Measurements from ENCODE around the gene AAMP. TPM values are rescaled to one million over a fixed set of nuclear protein-coding genes. Genes with fewer than 3 reads are reported as not detected.
A peak's percentile ranks its signal among the peaks of the same experiment; 100 is the strongest.

AAMP gene
- total and polyA plus RNA-seq, 12 donors = 54.8 to 314 (median 110) TPM

- Histone ChIP-seq H3K27me3 (no peaks in the 10 kb centered on the region), H3K4me3 (no peak overlapping the region), H3K9me3 (replicated peaks in 1 of 3) (no peaks in the 10 kb centered on the region), H3K4me1 (replicated peaks in 1 of 2) (peaks cover 0 to 20% of the 10 kb centered on the region in 2 donors), H3K27ac (no peak overlapping the region), H3K36me3 (replicated peaks in 1 of 2) (peaks cover 0 to 48% of the 10 kb centered on the region in 2 donors)
- intact Hi-C loops (cut with DNase I) = loop anchor here in 1 of 2 donors (5.0 kb wide), 1 partner anchor 77 kb away; no protein-coding TSS in a partner anchor
- no peak for TF ChIP-seq CTCF (IDR thresholded peaks at IDR 0.05)
- no peak for TF ChIP-seq POLR2A (IDR thresholded peaks at IDR 0.05)
- WGBS, 4 donors = 80 to 86% (median 83%) methylated on average over 16 to 17 of the region's 17 CpGs
- no peak for DNase-seq
These were observed 5.9 kb downstream of the AAMP start for GRCh38 chr2:218263817-218264641.

DNA sequence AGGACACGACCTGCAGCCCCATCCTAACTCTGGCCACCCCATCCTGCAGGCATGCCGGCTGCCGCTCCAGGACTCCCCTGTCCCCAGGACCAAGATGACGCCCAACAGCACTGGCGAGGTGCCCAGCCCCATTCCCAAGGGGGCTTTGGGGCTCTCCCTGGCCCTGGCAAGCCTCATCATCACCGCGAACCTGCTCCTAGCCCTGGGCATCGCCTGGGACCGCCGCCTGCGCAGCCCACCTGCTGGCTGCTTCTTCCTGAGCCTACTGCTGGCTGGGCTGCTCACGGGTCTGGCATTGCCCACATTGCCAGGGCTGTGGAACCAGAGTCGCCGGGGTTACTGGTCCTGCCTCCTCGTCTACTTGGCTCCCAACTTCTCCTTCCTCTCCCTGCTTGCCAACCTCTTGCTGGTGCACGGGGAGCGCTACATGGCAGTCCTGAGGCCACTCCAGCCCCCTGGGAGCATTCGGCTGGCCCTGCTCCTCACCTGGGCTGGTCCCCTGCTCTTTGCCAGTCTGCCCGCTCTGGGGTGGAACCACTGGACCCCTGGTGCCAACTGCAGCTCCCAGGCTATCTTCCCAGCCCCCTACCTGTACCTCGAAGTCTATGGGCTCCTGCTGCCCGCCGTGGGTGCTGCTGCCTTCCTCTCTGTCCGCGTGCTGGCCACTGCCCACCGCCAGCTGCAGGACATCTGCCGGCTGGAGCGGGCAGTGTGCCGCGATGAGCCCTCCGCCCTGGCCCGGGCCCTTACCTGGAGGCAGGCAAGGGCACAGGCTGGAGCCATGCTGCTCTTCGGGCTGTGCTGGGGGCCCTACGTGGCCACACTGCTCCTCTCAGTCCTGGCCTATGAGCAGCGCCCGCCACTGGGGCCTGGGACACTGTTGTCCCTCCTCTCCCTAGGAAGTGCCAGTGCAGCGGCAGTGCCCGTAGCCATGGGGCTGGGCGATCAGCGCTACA lies 7.0 kb downstream of the AAMP start:
- no peak for TF ChIP-seq CTCF (IDR thresholded peaks at IDR 0.05)
- TF ChIP-seq POLR2A (IDR thresholded peaks at IDR 0.05) = no peak
- peaks cover 0 to 48% of the 10 kb centered on the region in 2 donors for H3K36me3 ChIP-seq (replicated peaks in 1 of 2)
- H3K27me3 ChIP-seq = no peaks in the 10 kb centered on the region
- no peak overlapping the region for H3K27ac ChIP-seq
- peaks cover 4 to 23% of the 10 kb centered on the region in 2 donors for H3K4me1 ChIP-seq (replicated peaks in 1 of 2)
- no peak overlapping the region for H3K4me3 ChIP-seq
- intact Hi-C loops (cut with DNase I) = loop anchor here in 1 of 2 donors (5.0 kb wide), 1 partner anchor 76 kb away; no protein-coding TSS in a partner anchor
- peak in 2 of 7 donors; percentile 17 to 20 for DNase-seq
- WGBS, 4 donors = 81 to 89% (median 88%) methylated on average over 15 to 39 of the region's 39 CpGs
- no peaks in the 10 kb centered on the region for H3K9me3 ChIP-seq (replicated peaks in 1 of 3)

DNA sequence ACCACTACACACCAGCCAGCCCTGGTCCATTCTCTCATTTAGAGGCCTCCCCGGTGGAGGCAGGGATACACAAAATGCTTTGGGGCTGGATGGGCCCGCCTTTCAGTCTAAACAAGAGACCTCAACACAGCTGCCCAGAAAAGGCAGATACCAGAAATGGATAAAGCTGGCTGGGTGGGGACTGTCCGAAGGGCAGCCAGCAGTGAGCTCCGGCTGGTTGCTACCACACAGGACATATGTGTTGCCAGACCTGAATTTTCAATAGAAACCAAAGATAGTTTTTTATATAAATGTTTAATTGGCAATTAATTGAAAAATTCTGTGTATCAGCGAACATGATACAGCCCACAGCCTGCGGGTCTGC lies 7.7 kb downstream of the AAMP start:
- intact Hi-C loops (cut with DNase I) = loop anchor here in 1 of 2 donors (5.0 kb wide), 1 partner anchor 75 kb away; no protein-coding TSS in a partner anchor
- H3K4me3 ChIP-seq = no peak overlapping the region
- TF ChIP-seq CTCF (IDR thresholded peaks at IDR 0.05) = no peak
- 83 to 90% (median 84%) methylated on average over 5 to 6 of the region's 6 CpGs for WGBS, 4 donors
- peak overlapping the region in 1 of 5 donors; percentile 89 for H3K27ac ChIP-seq
- no peak for DNase-seq
- H3K27me3 ChIP-seq = no peaks in the 10 kb centered on the region
- H3K4me1 ChIP-seq (replicated peaks in 1 of 2) = peaks cover 4 to 23% of the 10 kb centered on the region in 2 donors
- no peaks in the 10 kb centered on the region for H3K9me3 ChIP-seq (replicated peaks in 1 of 3)
- H3K36me3 ChIP-seq (replicated peaks in 1 of 2) = peaks cover 0 to 41% of the 10 kb centered on the region in 2 donors

All from adrenal gland (tissue), 12 donors.